ENCODE results near the gene NOXO1. TPM values are rescaled to one million over a fixed set of nuclear protein-coding genes. Genes with fewer than 3 reads are reported as not detected.
A peak's percentile ranks its signal among the peaks of the same experiment; 100 is the strongest.

NOXO1 gene
- total and polyA plus RNA-seq, 9 of the 15 experiments (the other 6 are each of a cell fraction or from before 2014, with no cell fraction given): not detected

DNA sequence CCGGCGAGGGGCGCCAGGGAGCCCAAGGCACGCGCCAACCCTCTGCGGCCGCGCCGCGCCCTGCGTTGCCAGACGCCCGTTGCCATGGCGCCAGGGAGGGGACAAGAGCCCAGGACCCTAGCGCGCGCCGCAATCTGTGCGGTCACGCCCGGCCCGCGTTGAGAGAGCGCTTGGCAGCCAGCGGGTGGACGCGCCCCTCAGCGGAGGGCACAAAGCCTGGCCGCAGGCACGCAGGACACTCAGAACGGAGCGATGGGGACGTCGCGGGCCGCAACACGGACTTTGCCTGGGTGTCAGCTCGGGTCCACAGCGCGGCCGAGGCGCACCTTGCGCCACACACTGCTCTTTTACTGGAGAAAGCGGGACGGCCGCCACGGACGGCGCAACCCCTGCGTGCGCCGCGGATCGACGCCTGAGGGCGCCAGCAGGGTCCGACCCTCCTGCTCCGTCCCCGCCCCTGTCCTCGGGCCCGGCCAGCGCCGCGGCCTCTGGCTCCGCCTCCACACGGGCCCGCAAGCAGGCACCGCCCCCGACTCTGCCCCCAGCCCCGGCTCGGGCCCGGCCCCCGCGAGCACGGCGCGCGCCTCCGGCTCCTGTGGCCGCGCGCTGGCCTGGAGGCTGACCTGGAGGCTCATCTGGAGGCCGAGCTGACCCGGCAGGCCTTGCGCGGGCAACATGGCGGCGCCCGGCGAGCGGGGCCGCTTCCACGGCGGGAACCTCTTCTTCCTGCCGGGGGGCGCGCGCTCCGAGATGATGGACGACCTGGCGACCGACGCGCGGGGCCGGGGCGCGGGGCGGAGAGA, 2.5 kb upstream of the NOXO1 start, which contains the start of gene GFER (continued):
- TF ChIP-seq, protein P1, sequence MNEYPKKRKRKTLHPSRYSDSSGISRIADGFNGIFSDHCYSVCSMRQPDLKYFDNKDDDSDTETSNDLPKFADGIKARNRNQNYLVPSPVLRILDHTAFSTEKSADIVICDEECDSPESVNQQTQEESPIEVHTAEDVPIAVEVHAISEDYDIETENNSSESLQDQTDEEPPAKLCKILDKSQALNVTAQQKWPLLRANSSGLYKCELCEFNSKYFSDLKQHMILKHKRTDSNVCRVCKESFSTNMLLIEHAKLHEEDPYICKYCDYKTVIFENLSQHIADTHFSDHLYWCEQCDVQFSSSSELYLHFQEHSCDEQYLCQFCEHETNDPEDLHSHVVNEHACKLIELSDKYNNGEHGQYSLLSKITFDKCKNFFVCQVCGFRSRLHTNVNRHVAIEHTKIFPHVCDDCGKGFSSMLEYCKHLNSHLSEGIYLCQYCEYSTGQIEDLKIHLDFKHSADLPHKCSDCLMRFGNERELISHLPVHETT (CRISPR knock-in tag; conservative IDR thresholded peaks at IDR 0.05 in 1 of 2, IDR thresholded peaks at IDR 0.05 in 1 of 2): peak in 1 of 2 experiments; percentile 95; a peak in 2 of 4 replicates
- TF ChIP-seq, protein P2, sequence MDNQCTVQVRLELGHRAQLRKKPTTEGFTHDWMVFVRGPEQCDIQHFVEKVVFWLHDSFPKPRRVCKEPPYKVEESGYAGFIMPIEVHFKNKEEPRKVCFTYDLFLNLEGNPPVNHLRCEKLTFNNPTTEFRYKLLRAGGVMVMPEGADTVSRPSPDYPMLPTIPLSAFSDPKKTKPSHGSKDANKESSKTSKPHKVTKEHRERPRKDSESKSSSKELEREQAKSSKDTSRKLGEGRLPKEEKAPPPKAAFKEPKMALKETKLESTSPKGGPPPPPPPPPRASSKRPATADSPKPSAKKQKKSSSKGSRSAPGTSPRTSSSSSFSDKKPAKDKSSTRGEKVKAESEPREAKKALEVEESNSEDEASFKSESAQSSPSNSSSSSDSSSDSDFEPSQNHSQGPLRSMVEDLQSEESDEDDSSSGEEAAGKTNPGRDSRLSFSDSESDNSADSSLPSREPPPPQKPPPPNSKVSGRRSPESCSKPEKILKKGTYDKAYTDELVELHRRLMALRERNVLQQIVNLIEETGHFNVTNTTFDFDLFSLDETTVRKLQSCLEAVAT (IDR thresholded peaks at IDR 0.05): no peak
- TF ChIP-seq ZNF175 (CRISPR knock-in tag; IDR thresholded peaks at IDR 0.05; ENCODE audit: low read depth) (peak; percentile 62; the same call in 1 of the 2 replicates), BACH1 (tag; IDR thresholded peaks at IDR 0.05) (no peak; the same call in 1 of the 2 replicates), ZNF197 (CRISPR knock-in tag; IDR thresholded peaks at IDR 0.05; ENCODE audit: low read depth) (peak; percentile 94), TAL1 (IDR thresholded peaks at IDR 0.05) (no peak), HSF4 (CRISPR knock-in tag; IDR thresholded peaks at IDR 0.05; ENCODE audit: borderline replicate concordance) (no peak), TBL1XR1 (IDR thresholded peaks at IDR 0.05; ENCODE audit: low read length in 2 of 2) (no peak; a peak in 1 of 4 replicates), ZNF311 (CRISPR knock-in tag; IDR thresholded peaks at IDR 0.05) (no peak), ZSCAN29 (IDR thresholded peaks at IDR 0.05) (no peak), SIRT6 (IDR thresholded peaks at IDR 0.05; ENCODE audit: low read depth, low read length) (no peak), RUNX1 (IDR thresholded peaks at IDR 0.05; ENCODE audit: low read depth) (peak; percentile 8; the same call in 1 of the 2 replicates), CHD2 (IDR thresholded peaks at IDR 0.05; ENCODE audit: low read depth, low read length) (no peak; the same call in none of the 2 replicates)
- TF ChIP-seq, protein P3, sequence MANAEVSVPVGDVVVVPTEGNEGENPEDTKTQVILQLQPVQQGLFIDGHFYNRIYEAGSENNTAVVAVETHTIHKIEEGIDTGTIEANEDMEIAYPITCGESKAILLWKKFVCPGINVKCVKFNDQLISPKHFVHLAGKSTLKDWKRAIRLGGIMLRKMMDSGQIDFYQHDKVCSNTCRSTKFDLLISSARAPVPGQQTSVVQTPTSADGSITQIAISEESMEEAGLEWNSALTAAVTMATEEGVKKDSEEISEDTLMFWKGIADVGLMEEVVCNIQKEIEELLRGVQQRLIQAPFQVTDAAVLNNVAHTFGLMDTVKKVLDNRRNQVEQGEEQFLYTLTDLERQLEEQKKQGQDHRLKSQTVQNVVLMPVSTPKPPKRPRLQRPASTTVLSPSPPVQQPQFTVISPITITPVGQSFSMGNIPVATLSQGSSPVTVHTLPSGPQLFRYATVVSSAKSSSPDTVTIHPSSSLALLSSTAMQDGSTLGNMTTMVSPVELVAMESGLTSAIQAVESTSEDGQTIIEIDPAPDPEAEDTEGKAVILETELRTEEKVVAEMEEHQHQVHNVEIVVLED (CRISPR knock-in tag; IDR thresholded peaks at IDR 0.05): peak; percentile 58; the same call in 1 of the 2 replicates
- TF ChIP-seq, protein P4, sequence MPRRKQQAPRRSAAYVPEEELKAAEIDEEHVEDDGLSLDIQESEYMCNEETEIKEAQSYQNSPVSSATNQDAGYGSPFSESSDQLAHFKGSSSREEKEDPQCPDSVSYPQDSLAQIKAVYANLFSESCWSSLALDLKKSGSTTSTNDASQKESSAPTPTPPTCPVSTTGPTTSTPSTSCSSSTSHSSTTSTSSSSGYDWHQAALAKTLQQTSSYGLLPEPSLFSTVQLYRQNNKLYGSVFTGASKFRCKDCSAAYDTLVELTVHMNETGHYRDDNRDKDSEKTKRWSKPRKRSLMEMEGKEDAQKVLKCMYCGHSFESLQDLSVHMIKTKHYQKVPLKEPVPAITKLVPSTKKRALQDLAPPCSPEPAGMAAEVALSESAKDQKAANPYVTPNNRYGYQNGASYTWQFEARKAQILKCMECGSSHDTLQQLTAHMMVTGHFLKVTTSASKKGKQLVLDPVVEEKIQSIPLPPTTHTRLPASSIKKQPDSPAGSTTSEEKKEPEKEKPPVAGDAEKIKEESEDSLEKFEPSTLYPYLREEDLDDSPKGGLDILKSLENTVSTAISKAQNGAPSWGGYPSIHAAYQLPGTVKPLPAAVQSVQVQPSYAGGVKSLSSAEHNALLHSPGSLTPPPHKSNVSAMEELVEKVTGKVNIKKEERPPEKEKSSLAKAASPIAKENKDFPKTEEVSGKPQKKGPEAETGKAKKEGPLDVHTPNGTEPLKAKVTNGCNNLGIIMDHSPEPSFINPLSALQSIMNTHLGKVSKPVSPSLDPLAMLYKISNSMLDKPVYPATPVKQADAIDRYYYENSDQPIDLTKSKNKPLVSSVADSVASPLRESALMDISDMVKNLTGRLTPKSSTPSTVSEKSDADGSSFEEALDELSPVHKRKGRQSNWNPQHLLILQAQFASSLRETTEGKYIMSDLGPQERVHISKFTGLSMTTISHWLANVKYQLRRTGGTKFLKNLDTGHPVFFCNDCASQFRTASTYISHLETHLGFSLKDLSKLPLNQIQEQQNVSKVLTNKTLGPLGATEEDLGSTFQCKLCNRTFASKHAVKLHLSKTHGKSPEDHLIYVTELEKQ (CRISPR knock-in tag; IDR thresholded peaks at IDR 0.05): no peak
- TF ChIP-seq, protein P5, sequence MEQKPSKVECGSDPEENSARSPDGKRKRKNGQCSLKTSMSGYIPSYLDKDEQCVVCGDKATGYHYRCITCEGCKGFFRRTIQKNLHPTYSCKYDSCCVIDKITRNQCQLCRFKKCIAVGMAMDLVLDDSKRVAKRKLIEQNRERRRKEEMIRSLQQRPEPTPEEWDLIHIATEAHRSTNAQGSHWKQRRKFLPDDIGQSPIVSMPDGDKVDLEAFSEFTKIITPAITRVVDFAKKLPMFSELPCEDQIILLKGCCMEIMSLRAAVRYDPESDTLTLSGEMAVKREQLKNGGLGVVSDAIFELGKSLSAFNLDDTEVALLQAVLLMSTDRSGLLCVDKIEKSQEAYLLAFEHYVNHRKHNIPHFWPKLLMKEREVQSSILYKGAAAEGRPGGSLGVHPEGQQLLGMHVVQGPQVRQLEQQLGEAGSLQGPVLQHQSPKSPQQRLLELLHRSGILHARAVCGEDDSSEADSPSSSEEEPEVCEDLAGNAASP (IDR thresholded peaks at IDR 0.05): no peak

All from K562 (cell line).